IMR-90 (cell line): Measurements from ENCODE around the gene SLC39A2.

Experiments used
- CEBPB ChIP-seq: IDR thresholded peaks from 2 replicates; pipeline ENCODE4 v1.6.1; 2012; ENCODE audit warnings: low read depth, low read length, improper control_type of control experiment
- CTCF ChIP-seq: conservative IDR thresholded peaks from 2 replicates; pipeline ENCODE4 v1.5.1; 2012; ENCODE audit warnings: mild to moderate bottlenecking, low read depth, low read length, improper control_type of control experiment
- MXI1 ChIP-seq: IDR thresholded peaks from 2 replicates; pipeline ENCODE4 v1.6.1; 2012; ENCODE audit warnings: low read depth, mild to moderate bottlenecking, low read length, moderate library complexity, borderline replicate concordance
- POLR2A ChIP-seq: IDR thresholded peaks from 2 replicates; pipeline ENCODE4 v1.6.1; 2012; ENCODE audit warnings: mild to moderate bottlenecking, low read depth, low read length
- RAD21 ChIP-seq: IDR thresholded peaks from 2 replicates; pipeline ENCODE4 v1.6.1; 2012; ENCODE audit warnings: low read length, improper control_type of control experiment
- RCOR1 ChIP-seq: IDR thresholded peaks from 2 replicates; pipeline ENCODE4 v1.6.1; 2012; ENCODE audit warnings: mild to moderate bottlenecking, low read length, improper control_type of control experiment; ENCODE audit not compliant: insufficient replicate concordance
- RFX5 ChIP-seq: IDR thresholded peaks from 2 replicates; pipeline ENCODE4 v1.8.0; 2012; ENCODE audit warnings: low read depth, mild to moderate bottlenecking, low read length, moderate library complexity

- TF ChIP-seq MXI1 = no peak
- TF ChIP-seq CTCF = no peak
- no peak for TF ChIP-seq POLR2A
- TF ChIP-seq RAD21 = no peak
- TF ChIP-seq RCOR1 = no peak
- TF ChIP-seq CEBPB = no peak
- TF ChIP-seq RFX5 = no peak
Observed at GRCh38 chr14:20982646-20983369, 16.3 kb upstream of the SLC39A2 start.
